Measurements from ENCODE around the gene RAB33A. TPM values are rescaled to one million over a fixed set of nuclear protein-coding genes. Genes with fewer than 3 reads are reported as not detected.
"Not testable (repeated sequence)": the region's sequence is repeated elsewhere in the genome, so short reads cannot be mapped to it uniquely, and the experiment has no call there.

The RAB33A gene
- total RNA-seq, 1 experiment from 2014 or later: 0.11 TPM

DNA sequence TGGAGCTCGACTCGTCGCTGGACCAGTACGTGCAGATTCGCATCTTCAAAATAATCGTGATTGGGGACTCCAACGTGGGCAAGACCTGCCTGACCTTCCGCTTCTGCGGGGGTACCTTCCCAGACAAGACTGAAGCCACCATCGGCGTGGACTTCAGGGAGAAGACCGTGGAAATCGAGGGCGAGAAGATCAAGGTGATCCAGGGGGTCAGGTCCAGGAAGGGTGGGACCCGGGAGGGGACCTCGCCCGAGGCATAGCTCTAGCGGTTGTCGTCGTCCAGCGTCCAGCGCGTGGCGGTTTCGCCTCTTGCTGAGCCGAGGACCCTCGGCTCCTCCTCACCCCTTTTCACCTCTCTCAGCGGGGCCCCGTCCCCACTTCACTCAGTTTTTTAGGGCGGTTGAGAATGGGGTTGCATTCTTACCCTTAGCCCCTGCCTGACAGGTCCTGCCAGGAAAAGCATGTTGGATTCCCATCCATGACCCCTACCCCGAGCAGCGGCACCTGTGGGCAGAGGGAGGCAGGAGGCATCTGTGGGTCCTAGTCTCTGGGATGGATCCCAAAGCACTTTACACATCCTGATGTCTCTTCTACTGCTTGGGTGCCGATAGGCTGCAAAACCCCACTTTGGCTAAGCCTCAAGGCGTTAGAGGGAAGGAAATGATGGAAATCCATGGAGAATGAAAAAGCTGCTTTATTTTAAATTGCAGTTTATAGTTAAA, 524 bp downstream of the RAB33A start:
- no peak for DNase-seq (ENCODE audit: low read depth)

DNA sequence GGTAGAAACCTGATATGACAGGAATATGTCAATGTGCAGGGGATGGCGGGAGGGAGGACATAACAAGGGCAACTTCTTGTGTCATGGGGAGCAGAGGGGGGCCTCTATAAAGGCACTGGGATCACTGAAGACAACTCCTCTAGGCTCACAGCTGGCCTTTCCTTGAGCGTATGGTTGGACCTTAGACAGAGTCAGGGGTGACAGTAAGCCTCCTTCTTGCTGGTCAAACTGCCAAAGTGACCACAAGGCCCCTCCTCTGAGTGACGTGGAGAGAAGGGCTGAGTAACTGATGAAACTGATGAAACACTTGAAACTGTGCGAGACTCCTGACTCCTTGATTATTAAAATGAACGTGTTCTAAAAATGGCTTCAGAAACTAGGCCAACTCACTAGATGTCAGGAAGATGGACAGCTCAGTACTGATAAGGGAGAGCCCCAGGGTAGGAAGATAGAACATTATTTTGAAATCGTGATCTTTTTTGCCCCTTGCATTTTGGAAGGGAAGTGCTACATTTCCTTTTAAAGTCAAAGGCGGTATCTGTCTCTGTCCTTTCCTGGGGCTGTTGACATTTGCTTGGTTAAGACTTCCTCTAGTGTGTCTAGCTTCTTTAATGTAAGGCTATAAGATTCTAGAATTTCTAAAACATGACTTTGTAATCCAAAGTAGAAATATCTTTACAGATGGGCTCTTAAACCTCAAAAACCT, 1.6 kb downstream of the RAB33A start:
- peak; percentile 55 for DNase-seq (ENCODE audit: low read depth)

DNA sequence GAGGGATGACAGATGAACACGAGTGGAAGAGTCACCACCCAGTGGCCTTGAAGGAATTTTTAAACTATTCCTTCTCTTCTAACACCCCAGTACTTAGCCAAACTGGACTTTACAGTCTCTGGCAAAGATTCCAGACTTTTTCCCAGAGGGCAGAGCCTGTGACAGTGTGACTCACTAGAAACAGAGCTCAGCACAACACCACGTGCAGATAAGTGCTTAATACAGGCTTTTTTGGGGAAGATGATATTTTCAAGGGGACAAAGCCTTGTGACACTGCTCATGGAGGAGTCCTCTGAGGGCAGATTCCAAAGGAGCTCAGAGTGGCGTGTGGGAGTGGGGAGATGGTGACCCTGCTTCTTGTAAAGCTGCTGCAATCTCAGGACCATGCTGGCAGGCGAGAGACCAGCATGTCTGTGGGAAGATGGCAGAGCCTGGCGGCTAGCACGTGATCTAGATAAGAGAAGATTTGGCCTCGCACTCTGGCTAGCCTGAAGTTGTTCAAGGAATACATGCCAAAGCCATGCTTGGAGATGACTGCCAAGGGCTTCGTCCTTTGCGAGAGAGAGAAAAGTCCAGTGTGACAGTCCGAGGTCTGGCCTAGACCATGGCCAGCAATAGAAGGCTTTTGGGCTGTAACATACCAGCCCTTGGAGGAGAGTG, 2.4 kb downstream of the RAB33A start:
- DNase-seq (ENCODE audit: low read depth): peak; percentile 39

DNA sequence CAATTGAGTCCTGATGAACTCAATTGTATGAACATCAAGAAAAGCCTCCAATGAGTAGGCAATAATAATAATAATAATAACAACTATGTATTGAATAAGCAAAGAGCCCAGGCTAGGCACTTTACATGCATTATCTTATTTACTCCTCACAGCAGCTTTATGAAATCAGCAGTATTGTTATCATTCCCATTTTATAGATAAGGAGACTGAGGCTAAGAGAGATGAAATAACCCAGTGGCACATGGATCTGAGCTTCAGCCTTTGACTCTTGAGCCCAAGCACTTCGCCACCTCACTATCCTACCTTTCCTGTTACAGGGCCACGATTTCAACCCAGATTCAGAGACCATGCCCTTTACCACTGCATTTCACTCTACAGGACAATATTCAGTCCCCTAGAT, 3.2 kb downstream of the RAB33A start:
- no peak for DNase-seq (ENCODE audit: low read depth)

DNA sequence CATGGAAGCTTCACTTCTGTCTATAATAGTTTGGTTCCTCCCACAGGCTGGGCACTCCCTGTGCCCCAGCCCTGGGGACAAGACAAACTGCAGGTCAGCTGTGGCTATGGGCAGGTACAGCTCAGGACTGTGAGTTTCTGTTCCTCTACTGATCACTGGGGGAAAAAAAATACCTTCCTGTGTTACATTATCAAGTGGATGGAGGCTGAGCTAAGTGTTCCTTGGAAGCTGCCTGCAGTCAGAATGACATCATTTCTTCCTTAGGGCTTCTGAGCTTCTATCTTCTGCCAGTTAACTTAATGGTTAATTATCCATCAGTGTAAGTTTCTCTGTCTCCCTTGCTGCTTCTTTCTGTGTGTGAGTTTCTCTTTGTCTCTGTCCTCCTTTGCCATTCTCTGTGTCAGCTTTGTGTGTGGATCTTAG, 4.6 kb downstream of the RAB33A start:
- no peak for DNase-seq (ENCODE audit: low read depth)

DNA sequence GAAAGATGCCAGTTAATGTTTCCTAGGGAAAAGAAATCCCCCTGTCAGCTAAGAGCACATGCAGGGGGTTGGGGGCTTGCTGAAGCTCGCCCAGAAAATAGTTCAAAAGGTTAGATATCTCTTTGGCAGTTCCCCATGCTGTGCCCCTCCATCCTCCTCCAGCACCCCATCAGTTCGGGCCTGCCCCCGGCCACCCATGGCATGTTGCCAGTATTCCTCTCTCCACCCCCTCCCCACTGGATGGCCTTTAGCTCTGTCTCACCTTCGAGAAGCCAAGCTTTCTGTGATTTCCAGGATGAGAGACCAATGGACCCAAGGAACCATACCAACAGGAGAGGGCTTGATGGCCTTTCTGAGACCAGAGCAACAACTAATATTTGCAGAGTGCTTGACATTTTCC, 5.2 kb downstream of the RAB33A start:
- no peak for DNase-seq (ENCODE audit: low read depth)

DNA sequence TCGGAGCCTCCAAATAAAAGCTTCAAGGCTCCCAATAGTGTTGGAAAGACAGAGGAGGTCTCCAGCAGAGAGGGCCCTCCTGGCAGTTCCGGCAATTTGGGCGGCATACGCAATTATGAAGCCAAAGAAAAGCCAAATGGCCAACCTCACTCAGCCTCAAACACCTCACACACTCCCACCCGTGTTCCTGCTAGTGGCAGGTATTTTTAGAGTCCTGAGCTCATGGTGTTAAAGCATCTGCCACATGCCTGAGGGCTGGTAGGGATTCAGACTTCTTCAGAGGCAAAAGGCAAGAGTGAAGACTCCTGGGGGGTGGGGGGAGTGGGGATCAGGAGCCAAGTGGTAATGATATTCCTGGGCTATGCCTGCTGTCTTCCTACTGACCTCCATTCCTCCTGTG, 7.4 kb downstream of the RAB33A start:
- no peak for DNase-seq (ENCODE audit: low read depth)

DNA sequence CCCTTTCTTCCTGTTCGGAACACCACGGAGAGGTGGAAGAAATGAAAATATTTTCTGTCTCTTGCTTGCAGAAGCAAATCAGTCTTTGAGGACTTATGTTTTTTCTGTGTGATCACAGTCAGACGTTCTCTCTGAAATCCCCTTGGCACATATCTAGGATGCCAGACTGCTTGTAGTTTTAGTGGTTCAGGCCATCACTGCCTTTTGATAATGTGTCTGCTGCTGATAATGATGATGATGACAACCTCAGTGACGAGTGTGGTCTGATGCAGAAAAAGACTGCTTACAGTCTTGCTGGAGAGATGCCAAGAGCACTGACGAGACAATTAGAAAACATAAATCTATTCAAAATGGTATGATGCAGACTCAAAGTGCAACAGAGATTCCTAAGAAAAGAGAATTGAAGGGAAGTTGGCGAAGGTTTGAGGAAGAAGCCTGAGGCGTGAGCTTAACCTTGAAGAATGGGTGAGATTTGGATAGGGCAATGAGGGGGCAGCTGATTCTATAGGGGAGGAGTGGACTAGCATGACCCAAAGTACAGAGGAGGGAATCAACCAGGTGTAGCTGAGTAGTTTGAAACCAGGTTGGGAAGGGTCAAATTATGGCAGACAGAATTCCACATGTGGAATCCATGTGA, 7.9 kb downstream of the RAB33A start:
- no peak for DNase-seq (ENCODE audit: low read depth)

DNA sequence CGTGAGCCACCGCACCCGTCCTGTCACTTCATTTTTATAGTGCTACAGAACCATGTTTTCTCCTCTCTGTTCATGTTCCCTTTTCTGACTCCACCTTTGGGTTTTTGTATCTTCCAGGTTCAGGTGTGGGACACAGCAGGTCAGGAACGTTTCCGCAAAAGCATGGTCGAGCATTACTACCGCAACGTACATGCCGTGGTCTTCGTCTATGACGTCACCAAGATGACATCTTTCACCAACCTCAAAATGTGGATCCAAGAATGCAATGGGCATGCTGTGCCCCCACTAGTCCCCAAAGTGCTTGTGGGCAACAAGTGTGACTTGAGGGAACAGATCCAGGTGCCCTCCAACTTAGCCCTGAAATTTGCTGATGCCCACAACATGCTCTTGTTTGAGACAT, 12.4 kb downstream of the RAB33A start:
- no peak for DNase-seq (ENCODE audit: low read depth)

DNA sequence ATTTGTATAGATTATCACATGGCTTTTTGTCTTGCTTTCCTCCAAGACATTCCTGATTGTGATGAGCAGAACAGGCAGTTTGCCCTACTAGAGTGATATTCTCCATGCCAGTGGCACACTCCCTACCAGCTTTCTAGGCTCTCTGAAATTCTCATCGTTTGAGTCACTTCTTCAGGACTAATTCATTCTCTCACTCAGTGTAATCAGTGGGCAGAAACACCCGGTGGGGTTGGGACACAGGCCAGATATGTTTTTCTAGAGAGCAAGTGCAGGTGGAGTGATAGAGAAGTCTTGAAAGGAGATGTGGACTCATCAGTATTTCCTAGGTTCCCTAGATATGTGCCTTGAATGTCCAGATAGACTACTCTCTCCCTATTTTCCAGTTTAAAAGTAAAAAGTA, 13.1 kb downstream of the RAB33A start:
- DNase-seq (ENCODE audit: low read depth): no peak

DNA sequence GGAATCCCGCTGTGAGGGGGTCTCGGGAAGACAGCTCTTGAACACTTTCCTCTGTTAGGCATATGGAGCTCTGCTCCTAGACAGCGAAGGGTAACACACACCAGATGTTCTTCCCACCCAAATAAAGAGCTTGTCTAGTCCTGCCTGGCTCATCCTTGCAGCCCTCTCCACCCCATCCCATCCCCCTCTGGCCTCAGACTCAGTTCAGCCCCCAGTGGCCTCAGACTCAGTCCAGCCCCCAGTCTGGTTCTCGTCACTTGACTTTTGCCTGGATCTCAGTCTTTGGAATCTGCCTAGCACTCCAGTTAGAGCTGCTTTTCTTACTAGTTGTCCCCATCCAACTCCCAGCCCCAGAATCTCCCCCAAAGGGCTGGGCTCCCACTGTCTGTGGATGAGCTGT, 14.9 kb downstream of the RAB33A start:
- no peak for DNase-seq (ENCODE audit: low read depth)

DNA sequence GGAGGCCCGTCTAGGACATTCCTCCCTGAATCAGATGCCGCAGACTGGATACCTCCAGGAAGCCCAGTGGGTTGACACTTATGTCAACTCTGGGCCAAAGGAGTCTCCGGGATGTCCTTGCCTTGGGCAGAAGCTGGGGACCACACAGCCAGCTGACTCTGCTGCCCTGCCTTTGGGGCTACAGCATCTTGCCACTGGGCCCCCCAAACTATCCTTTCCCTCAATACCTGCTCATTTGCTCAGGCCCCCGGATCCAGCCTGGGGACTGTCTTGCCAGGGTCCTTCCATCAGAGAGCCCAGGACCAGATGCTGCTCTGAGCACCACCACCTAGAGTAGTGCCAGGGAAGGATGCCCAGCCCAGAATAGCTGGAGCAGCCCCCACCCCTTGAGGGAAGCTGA, 19.0 kb downstream of the RAB33A start:
- DNase-seq (ENCODE audit: low read depth): no peak

DNA sequence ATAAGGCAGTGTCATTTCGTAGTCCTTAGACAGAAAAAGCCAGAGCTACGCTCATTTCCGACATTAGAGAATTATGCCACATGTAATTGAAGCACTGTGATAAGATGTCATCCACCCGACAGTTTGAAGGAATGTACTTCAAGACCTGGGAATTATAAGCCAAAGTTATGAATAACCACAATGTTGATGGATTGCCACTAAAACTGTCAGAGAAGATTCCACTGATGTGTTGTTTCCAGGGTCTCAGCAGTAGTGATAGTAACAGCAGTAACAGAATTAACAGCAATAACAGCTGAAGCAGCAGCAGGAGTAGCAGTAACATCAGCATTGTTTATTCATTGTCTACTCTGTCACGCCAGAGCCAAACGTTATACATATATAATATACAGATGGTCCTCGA, 24.7 kb downstream of the RAB33A start:
- DNase-seq (ENCODE audit: low read depth): no peak

DNA sequence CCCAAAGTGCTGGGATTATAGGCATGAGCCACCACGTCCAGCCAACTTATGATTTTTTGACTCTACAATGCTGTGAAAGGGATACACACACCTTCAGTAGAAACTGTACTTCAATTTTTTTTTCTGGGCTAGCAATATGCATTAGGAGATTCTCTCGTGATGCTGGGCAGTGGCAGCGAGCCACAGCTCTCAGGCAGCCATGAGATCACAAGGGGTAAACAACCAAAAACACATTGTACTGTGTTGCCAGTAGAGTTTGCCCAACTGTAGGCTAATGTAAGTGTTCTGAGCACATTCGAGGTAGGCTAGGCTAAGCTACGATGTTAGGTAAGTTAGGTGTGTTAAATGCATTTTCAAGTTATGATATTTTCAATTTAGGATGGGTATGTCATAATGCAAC, 25.7 kb downstream of the RAB33A start:
- no peak for DNase-seq (ENCODE audit: low read depth)

DNA sequence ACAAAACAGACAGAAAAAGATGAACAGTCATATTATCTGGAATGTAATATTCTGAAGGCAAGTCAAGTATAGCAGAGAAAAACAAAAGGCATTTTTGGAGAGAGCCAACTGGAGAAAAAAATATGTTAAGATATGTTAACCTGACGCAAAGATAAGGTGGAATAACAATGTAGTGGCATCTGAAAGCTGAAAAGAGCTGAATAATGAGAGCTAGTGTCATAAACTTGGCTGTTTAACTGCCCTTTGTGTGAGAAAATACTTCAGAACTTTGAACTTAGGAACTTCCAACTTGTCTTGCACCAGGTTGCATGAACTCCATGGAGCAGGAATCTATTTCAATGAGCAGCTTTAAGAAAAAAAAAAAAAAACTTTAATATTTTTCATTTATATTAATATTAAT, 32.9 kb downstream of the RAB33A start:
- DNase-seq (ENCODE audit: low read depth): no peak

DNA sequence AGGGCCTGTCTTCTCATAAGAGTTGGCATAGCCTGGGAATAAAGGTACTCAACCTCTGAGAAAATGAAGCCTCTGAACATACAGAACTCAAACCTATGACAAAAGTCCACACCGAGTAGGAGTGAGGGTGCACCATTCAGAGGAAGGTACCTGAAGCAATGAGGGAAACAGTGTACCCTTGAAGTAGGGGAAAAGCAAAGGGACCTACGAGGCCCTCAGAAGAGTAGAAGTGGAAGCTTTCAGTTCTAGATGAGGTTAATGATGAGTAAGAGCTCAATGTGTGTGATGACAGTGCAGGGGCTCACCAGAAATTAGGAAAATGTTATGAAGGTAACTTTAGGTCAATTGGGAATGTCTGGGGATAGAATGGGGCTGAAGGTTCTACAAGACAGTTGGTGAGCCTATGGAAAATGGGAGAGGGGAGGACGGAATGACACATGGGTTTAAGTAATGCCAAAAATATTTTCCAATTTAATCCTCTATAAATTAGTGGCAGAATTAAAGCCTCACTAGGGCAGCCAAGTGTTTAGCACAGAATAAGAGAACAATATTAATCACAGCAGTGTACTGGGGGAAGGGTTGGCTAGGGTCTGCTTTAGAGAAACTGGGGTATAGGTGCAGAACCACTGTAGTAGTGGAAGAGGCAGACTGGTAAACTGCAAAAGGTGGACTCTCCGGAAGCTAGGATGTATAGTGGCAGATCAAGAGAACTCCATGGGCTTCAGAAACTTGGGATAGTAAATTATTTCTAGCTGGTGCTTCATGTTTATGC, 39.8 kb downstream of the RAB33A start:
- no peak for DNase-seq (ENCODE audit: low read depth)

DNA sequence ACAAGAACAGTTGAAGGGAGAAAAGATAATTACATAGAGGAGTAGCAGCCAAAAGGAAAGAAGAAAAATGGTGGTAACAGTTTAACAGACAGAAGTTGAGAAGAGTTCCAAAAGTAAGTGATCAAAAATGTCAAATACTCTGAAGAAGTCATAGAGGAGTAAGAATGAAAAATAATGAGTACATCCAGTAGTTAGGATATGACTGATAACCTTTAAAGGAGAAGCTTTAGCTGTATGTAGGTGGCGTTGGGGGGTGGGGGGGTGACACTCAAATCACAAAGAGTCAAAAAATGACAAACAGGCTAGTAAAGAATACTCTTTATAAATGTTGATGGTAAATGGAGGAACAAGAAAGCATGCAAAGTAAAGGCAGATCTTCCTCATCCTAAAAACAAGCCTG, 40.6 kb downstream of the RAB33A start:
- no peak for DNase-seq (ENCODE audit: low read depth)

DNA sequence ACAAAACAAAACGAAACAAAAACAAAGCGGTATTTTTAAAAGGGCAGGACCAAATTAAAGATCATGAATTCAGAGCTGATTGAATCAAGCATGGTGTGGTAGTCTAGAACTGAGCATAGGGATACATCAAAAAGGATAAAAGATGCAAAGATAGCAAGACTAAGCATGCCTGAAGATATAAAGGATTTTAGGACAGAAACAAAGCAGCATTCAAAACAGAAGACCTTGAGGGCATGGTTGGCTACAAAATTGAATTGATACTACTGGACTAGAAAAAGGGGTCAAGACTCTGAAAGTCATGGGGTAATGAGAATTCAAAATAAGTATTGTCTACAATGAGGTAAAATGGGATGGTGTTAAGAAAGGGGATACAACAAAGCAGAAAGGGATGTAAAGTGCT, 41.6 kb downstream of the RAB33A start:
- DNase-seq (ENCODE audit: low read depth): no peak

DNA sequence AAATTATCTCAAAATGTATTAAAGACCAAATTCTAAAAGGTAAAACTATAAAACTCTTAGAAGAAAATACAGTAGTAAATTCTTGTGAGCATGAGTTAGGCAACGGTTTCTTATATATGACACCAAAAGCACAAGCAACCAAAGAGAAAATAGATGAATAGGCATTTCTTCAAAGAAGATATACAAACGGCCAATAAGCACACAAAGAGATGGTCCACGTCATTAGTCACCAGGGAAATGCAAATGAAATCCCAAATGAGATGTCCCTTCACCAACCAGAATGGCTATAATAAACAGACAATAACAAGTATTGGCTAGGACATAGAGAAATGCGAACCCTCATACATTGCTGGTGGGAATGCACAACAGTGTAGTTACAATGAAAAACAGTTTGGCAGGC, 44.6 kb downstream of the RAB33A start:
- DNase-seq (ENCODE audit: low read depth): no peak

DNA sequence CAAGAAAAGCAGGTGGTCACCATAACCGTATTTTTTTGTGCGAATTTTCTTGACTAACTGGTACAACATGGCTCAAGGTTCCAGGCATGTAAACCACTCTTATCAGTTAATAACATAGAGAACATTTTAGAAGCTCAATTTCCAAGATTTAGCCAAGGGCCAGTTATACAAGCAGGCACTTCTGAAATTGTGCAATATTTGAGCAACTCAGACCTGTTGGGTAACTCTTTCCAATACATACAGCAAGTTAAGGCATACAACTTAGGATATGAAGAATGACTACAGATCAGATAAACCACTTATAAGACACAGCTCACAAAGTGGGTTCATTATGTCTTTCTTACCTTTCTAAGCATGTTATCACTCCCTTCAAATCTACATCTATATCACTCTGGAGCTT, 53.0 kb downstream of the RAB33A start:
- DNase-seq (ENCODE audit: low read depth): no peak

DNA sequence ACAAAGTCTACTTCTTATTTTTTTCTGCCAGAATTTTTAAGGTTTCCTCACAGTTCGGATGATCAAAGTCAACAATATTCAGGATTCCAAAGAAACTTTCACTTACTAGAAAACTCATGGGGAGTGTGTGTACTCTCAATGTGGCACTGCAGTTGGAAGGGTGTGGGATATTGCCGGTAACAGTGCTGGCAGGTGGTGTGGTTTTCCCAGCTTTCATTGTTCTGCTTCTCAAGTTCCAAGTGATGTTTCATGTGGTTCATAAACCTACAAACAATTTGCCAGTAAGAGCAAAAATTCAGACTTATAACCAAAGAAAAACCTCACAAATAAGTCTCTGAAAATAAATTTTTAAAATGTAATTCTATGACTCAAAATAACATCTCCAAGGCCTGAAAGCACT, 57.1 kb downstream of the RAB33A start:
- no peak for DNase-seq (ENCODE audit: low read depth)

DNA sequence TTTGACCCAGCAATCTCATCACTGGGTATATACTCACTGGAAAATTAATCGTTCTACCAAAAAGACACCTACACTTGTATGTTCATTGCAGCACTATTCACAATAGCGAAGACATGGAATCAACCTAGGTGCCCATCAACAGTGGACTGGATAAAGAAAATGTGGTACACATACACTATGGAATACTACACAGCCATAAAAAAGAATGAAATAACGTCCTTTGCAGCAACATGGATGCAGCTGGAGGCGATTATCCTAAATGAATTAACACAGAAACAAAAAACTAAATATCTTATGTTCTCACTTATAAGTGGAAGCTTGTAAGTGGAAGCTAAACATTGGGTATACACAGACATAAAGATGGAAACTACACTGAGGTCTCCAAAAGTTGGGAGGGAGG, 59.4 kb downstream of the RAB33A start:
- not testable (repeated sequence) for DNase-seq (ENCODE audit: low read depth)
